ENCODE measurements around the gene MAGEA1.
"Not testable (repeated sequence)": the region's sequence is repeated elsewhere in the genome, so short reads cannot be mapped to it uniquely, and the experiment has no call there.

The MAGEA1 gene, protein sequence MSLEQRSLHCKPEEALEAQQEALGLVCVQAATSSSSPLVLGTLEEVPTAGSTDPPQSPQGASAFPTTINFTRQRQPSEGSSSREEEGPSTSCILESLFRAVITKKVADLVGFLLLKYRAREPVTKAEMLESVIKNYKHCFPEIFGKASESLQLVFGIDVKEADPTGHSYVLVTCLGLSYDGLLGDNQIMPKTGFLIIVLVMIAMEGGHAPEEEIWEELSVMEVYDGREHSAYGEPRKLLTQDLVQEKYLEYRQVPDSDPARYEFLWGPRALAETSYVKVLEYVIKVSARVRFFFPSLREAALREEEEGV

DNA sequence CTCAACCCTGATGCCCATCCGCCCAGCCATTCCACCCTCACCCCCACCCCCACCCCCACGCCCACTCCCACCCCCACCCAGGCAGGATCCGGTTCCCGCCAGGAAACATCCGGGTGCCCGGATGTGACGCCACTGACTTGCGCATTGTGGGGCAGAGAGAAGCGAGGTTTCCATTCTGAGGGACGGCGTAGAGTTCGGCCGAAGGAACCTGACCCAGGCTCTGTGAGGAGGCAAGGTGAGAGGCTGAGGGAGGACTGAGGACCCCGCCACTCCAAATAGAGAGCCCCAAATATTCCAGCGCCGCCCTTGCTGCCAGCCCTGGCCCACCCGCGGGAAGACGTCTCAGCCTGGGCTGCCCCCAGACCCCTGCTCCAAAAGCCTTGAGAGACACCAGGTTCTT is at the start of gene MAGEA1:
MAGEA1 (plus strand) TSS at position 154 of the 400 bp plus-strand sequence. CDS start 3,106 bp downstream, outside the sequence.
- no peak for DNase-seq

DNA sequence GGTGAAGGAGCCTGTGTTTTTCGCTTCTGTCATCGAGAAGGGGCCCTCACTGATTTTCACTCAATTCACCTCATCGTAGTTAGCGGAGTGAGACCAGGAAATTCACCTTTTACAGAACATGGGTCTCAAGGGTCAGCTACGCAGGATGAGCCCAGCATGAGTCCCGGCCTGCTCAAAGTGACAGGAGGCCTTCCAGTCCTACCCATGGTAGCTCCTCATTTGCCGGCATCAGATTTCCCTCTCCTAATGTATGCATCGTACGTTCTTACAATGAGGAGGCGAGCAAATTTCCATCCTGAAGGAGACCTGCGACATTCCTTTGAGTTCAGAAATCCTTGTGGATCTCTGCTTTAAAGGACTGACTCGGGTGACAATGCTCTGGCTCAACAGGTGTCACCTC is 46.2 kb upstream of the MAGEA1 start:
- not testable (repeated sequence) for DNase-seq

DNA sequence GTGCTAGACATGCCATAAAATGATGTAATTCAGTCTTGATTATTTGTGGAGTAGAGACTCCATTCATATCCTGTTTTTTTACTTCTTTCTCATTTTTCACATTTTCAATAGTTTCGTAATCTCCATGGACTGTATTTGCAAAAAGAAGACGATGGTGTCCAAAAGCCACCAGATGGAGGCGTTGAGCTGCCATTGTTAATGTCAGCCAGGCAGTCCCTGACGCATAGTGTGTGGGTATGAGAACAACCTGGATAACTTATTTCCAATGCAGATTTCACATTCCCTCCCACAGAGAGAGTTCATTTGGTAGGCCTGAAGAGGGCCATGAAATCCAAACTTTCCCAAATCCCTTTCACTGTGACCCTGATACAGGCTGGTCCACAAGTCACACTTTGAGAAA is 40.0 kb upstream of the MAGEA1 start:
- DNase-seq: not testable (repeated sequence)

DNA sequence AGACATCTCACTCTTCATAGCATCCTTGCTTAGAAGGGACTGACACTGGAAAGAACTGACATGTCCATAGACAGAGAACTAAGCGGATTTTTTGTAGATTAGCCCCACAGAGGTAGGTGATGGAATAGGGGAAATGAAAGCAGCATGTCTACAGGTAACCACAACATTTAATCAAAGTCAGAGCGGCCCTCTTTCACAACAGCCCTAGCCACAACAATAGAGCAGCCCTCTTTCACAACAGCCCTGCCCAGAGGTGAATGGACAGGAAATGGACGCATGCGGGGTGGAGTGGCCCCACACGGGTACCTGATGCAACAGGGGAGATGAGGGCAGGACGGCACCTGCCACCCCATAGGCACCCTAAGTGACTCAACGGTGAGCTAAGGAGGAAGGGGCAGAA is 32.8 kb upstream of the MAGEA1 start:
- not testable (repeated sequence) for DNase-seq

DNA sequence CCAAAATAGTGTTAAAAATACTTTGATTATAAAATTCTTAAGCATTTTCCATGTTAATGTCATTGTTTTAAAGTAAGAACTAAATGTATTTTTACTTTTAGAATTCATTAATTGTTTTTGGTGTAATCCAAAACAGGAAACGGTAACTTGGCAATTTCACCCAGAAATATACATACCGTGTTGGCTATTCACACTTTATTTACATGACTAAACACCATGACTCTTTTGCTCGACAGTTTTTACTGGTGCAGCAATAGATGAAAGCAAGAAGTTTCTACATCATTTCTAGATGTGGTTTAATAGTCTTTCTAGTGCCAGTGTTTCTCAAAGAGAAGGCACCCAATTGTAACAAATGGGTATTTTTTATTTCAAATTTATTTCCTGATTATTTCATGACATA is 25.6 kb upstream of the MAGEA1 start:
- peak; percentile 67 for DNase-seq

DNA sequence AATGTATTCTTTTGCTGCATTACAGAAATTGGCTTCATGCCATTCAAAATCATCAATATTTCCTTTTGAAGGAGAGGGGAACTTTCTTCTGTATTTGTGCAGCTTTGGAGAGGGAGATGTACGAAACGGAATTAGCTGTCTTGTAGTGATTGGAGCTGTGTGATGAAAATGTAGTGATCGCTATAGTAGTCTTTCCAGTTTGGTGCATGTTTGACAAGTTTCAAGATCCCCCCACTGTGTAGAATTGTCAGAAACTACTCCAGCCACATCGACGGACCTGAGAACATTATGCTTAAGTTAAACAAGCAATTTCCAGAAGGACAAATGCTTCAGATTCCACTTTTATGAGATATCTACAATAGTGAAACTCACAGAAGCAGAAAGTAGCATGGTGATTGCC is 21.6 kb upstream of the MAGEA1 start:
- no peak for DNase-seq

DNA sequence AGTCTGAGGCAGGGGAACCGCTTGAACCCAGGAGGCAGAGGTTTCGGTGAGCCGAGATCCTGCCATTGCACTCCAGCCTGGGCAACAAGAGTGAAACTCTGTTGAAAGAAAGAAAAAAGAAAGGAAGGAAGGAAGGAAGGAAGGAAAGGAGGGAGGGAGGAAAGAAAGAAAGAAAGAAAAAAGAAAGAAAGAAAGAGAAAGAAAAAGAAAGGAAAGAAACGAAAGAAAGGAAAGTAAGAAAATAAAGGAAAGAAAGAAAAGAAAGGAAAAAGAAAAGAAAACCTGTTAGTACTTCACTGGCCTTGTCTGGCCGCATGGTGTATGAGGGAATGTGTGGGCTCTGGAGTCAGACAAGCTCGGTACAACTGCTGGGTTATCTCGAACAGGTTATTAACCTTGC is 20.8 kb upstream of the MAGEA1 start:
- DNase-seq: no peak

DNA sequence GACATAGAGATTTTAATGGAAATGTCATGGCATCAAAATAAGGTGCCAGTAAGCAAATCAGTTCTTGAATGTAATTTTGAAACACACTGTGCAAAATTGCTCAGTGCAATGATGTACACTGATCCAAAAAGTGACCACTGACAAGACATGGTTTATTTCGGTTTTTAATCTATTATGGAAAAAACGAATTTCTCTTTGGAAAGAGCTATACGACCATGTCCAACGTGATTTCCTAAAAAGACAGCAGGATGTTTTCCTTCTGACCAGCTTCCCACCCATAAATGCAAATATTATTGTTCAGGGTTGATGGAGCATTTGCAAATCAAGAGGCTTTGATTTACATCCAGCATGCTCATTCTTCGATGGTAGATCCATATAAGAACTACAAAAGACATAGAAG is 17.1 kb upstream of the MAGEA1 start:
- DNase-seq: no peak

DNA sequence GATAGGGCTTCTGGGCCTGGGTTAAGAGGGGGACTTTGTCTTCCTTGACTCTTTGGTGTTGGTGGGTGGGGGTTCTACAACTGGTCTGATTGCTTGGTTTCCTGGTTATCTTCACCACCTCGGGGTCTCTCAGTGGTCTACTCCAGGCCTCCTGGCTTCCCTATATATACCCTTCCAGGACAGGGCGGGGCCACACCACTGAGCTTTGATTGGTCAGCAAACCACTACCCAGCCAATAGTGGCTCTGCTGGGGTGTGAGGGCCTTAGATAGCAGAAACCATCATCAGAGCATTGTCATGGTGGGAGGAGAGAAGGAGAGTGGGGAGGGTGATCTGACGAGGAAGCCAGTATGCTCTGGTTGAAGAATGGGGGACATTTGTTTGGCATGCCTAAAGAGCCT is 14.4 kb upstream of the MAGEA1 start:
- no peak for DNase-seq

DNA sequence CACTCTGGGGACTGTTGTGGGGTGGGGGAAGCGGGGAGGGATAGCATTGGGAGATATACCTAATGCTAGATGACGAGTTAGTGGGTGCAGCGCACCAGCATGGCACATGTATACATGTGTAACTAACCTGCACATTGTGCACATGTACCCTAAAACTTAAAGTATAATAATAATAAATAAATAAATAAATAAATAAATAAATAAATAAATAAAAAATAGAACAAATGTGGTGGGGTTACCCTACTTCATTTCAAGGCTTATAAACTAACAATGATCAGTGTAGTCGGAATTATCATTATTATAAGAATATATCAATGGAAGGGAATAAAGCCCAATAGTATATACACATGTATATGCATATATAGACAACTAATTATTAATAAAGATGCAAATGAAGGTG is 10.7 kb upstream of the MAGEA1 start:
- DNase-seq: not testable (repeated sequence)

DNA sequence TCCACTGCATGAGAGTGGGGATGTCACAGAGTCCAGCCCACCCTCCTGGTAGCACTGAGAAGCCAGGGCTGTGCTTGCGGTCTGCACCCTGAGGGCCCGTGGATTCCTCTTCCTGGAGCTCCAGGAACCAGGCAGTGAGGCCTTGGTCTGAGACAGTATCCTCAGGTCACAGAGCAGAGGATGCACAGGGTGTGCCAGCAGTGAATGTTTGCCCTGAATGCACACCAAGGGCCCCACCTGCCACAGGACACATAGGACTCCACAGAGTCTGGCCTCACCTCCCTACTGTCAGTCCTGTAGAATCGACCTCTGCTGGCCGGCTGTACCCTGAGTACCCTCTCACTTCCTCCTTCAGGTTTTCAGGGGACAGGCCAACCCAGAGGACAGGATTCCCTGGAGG is 2.7 kb downstream of the MAGEA1 start:
- no peak for DNase-seq

DNA sequence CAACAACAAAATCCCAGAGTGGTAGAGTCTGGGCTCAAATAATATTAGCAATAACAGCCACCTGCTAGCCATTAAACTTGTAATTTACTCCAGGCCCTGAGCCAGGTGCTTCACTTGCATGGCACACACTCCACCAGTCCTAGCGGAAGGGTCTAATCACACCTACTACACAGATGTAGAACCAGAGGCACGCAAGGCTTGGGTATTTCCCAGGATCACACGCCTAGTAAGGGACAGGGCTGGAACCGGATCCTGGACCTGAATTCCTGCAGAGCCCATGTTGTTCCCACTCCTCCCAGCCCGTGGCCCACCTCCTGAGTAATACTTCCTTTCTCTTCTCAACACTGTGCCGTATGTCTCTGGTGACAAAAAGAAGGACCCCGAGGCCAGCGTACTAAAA is 5.7 kb downstream of the MAGEA1 start:
- DNase-seq: no peak

DNA sequence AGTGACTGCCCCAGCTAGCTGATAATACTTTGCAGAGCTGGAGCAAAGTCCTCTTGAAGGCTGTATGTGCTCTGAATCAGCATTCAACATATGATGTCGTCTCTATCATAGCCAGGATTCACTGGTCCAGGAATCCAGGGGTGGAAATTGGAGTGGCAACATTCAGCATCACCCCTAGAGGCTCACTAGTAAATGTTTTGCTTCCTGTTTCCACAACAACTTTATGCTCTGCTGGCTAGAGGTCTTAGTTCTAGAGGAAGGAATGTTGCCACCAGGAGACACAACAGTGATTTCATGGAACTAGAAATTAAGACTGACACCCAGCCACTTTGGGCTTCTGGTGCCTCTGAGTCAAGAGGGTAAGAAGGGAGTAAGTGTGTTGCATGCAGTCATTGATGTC is 11.3 kb downstream of the MAGEA1 start:
- no peak for DNase-seq

DNA sequence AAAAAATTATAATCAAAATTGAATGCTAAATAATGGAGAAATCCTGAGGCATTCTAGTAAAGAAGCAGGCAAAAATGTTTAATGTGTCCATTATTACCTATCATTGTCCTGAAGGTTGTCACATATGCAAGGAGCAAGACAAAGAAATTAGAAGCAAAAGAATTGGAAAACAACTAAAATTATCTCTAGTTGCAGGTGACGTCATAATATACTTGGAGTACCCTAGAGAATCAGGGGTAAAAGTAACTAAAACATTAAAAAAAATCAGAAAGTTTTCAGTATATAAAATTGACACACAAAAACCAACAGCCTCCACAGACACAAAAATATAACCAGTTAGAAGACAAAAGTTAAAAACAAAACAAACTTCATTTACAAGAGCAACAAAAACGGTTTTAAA is 21.4 kb downstream of the MAGEA1 start:
- no peak for DNase-seq

DNA sequence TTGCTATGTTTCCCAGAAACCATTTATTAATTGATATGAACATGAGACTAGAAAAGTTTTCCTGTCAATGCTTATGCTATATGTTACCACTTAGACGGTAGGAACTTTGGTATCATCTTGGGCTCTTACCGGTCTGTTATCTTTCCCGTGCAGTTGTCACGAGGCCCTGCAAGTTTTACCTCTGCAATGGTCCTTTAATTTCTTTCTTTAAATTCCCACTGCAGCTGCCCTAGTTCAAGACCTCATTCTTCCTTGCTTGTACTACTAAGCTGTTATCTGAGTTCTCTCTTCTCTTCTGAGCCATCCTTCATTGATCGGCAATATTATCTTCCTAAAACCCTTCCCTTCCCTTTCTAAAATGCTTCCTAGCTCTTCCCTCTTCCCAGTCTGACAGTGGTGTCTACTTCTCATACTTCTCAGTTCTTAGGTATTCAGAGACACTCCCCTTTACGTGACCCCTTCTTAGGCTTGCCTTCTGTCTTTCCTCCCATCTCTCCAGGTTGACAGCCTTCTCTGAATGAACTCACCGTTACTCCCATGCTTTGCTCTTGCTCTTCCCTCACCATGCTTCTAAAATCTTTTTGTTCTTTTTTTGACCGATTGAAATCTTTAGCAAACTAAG is 27.5 kb downstream of the MAGEA1 start:
- no peak for DNase-seq

DNA sequence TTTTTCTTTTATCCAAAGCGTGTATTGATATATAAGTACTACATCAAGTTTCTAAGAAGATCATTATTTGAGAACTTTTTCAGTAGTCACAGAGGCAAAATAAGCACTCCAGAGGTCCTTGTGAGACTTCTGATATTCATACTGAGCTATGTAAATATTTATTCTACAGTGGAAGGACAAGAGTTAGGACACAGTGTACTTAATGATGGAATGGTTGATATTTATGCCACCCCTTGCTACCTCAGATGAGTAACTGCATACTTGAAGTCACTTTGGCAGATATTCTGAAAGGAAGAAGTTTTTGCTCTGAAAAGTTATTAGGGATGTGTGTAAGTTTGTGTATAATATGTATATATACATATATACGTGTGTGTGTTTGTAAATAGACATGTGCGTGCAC is 30.3 kb downstream of the MAGEA1 start:
- peak; percentile 39 for DNase-seq

DNA sequence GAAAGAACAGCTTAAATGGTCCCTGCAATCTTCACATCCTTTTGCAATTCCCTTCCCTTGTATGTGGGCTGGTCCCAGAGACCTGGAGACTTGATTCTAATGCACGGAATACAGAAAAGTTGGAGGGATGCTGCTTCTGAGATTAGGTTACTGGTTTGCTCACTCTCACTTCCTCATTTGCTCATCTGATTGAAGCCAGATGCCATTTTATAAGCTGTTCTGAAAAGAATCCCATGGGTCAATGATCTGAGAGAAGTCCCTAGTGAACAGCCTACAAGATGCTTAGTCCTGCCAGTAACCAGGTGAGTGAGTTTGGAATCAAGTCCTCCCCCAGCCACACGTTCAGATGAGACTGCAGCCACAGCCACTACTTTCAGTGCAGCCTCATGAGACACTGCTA is 35.9 kb downstream of the MAGEA1 start:
- DNase-seq: no peak

DNA sequence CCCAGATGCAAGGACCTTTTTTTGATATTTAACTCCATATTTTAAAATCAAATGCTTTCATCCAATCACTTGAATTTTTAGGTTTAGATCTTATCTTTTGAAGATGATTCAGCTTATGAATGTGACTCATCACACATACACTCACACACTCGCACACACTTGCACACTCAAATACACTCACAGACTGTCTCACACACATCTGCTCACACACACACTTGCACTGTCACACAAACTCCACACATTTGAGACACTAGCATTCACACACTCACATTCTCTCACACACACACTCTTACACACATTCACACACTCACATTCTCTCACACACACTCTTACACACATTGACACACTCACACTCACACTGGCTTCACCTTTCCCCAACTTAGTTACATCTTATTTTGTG is 37.8 kb downstream of the MAGEA1 start:
- DNase-seq: peak; percentile 7

DNA sequence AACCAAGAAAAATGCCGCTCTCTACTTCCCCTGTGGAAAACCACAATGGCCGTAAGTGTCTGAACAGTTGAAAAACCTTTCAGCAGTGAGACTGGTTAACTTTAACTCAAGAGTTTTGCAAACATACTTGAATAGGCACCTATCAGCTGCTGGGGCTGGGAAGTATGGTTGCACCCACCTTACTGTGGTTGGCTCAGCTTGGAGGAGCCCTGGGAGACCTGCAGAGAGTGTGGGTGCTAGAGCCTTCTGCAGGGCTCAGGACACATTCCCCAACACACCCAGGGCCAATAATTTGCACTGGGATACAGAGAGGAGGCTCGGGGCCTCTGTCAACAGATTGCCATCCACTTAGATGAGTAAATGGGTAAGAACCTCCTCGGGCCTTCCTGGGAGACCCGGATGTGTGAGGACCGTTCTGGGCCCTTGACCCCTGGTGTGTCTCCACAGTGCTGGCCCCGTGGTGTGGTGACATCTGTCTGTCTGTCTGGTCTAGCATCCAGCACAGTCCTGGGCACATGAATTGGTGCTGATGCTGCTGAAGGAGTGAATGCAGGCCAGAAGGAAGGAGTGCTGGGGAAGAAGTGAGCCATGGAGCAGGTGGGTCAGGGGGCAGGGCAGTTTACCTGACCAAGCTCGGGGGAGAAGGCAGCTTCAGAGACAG is 46.5 kb downstream of the MAGEA1 start:
- no peak for DNase-seq

DNA sequence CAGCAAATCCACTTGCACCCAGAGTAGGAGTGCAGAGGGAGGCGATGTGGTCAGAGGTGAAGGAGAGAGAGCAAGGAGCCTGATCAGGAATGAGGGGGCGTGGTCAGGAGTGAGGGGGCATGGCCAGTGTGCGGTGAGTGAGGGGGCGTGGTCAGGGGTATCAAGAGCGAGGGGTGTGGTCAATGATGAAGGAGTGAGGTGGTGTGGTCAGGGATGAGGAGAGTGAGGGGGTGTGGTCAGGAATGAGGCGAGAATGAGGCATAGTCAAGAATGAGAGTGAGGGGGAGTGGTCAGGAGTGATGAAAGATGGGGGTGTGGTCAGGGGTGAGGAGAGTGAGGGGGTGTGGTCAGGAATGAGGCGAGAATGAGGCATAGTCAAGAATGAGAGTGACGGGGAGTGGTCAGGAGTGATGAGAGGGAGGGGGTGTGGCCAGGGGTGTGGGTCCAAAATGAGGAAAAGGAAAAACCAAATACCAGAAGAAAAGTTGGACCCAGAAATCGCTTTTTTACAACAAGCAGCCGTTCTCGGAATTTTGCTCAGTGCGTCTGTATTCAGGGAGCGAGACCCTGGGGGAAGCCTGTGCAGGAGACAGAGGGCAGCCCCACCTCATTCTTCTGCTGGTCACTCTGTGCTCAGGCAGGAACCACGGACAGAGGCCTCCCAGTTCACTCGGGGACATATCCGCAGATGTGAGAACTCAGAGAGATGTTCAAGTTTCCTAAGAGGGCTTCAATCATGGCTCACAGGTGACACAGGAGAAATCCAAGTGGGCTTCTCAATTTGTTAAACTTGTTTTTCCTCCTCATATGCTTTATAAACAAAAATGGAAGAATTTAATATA is 47.5 kb downstream of the MAGEA1 start:
- DNase-seq: peak; percentile 94

Data from HCEC 1CT (cell line).